ENCODE data around the gene PLEKHA5. TPM values are rescaled to one million over a fixed set of nuclear protein-coding genes. Genes with fewer than 3 reads are reported as not detected.

Gene PLEKHA5
- total RNA-seq, 1 donor from 2014 or later, result 19.5 TPM

GRCh38 chr12:19198272-19198671 is 68.7 kb downstream of the PLEKHA5 start:
- peak; percentile 51 for DNase-seq (ENCODE audit: low read depth)

- DNase-seq (ENCODE audit: low read depth), result peak; percentile 63
Measured at GRCh38 chr12:19199332-19199731, 69.8 kb downstream of the PLEKHA5 start.

DNA sequence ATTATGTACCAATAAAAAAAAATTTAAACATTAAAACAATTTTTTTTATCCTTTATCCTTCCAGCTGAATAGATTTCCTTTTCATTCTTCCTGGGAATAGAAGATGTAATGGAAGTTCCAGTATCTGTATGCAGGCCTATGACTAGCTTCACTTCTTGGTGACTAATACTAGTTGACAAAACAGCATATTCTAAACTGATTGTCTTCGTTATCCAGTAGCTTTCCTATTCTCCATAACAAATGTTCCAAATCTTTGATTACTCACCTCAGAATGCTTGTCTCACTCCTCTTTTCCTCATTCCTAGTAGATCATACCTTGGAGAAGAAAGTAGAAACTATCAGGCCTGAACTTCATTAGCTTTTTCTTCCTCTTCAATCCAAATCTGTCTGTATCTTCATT is 70.7 kb downstream of the PLEKHA5 start:
- no peak for DNase-seq (ENCODE audit: low read depth)

DNA sequence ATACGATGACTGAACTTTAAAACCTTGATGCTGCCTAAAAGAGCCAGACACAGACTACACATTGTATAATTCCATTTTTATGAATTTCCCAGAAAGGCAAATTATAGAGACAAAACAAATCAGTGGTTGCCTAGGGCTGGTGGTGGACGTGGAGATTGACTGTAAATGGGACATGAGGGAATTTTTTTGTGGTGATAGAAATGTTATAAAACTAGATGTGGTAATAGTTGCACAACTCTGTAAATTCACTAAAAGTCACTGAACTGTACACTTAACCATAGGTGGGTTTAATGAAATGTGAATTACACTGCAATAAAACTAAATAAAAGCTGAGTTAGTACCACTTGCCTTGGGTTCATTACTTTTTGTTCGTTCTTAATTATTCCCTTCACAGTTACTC is 72.1 kb downstream of the PLEKHA5 start:
- DNase-seq (ENCODE audit: low read depth), result no peak

DNA sequence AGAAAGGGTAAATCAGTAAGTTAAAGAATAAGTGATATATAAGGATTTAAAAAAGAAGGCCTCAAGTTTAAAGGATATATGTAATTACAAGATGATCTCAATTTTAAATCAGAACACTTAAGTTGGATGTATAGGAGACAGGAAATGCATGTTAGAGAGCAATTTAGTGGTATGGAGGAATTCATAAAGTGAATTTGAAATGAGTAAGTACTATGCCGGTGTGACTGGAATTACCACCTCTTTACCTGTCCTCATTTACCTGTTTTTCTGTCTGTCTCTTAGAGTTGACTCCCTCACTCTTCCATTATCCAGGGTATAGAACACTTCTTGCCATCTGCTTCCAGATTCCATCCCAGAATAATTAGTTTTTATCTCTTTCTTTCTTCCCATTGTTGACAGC is 73.5 kb downstream of the PLEKHA5 start:
- no peak for DNase-seq (ENCODE audit: low read depth)

- no peak for DNase-seq (ENCODE audit: low read depth)
Measured at GRCh38 chr12:19203539-19204506, 74.3 kb downstream of the PLEKHA5 start.

DNA sequence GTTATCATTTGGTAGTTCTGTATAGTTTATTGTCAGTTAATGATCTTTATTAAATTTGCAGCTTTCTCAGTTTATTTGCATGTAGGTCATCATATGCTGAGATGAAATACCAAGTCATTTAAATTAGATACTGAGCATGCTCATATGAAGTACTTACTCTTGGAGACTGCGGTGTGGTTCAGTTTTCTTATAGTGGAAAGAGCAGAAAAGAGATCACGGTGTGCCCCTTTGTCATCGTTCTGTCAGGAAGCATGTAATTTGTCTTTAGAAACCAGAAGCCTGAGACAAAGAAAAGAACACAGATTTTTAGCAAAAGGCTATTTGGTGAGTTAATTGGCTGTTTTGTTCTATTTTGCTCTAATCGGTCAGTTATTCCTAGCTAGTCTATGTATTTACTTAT is 75.6 kb downstream of the PLEKHA5 start:
- DNase-seq (ENCODE audit: low read depth), result no peak

GRCh38 chr12:19206493-19207077 is 77.1 kb downstream of the PLEKHA5 start:
- DNase-seq (ENCODE audit: low read depth), result no peak

DNA sequence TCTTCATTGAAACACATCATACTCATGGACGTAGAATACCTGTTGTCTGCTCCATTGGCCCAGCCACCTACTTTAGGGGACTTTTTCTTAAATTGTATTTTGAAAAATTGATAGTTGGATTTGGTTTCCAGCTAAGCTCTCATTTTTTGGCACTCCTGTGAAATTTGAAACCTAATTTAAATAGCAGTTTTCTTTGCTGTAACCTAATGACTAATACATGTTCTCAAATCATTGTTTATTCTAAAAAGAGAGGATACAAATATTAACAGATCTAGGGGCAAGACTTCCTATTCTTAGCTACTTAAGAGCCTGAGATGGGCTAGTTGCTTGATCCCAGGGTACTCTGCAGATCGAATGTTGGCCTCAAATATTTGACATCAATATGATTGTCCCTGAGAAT is 78.9 kb downstream of the PLEKHA5 start:
- no peak for DNase-seq (ENCODE audit: low read depth)

DNA sequence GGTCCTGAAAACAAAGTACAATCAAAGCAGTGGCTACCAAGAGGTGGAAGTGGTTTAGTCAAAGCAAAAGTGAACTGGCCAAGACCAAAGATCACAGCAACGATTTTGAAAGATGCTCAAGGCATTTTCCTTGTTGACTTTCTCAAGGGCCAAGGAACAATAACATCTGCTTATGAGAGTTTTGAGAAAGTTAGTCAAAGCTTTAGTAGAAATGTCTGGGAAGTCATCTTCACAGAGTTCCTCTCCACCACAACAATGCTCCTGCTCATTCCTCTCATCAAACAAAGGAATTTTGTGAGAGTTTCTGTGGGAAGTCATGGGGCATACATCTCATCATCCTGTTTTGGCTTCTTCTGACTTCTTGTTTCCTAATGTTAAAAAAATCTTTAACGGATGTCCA is 80.1 kb downstream of the PLEKHA5 start:
- DNase-seq (ENCODE audit: low read depth), result no peak

DNA sequence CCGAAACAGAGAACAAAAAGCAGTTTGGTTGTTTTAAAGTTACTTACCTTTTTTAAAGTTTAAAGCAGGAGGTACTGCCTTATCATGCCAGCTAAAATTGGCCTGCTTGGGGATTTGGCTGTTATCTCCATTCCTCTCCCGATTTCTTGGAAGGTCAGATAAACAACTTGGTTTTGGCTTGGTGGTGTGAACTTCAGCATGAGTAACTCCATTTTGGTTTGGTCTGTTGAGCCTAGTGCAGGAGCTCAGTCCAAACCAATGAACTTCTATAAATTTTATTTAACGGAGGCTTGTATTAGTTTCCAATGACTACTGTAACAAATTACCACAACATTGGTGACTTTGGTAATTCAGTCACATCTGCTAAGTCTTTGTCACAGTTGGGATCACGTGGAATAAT is 82.3 kb downstream of the PLEKHA5 start:
- DNase-seq (ENCODE audit: low read depth), result no peak

DNA sequence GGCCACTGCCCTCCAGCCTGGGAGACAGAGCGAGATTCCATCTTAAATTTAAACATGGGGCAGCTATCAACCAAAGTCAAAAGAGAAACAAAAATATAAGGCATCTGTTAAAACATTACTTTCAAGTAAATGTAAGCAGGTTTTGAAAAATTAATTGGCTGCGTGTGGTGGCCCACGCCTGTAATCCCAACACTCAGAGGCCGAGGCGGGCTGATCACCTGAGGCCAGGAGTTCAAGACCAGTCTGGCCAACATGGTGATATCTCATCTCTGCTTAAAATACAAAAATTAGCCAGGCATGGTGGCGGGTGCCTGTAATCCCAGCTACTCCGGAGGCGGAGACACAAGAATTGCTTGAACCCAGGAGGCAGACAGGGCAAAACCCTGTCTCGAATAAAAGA is 82.7 kb downstream of the PLEKHA5 start:
- DNase-seq (ENCODE audit: low read depth), result no peak

DNA sequence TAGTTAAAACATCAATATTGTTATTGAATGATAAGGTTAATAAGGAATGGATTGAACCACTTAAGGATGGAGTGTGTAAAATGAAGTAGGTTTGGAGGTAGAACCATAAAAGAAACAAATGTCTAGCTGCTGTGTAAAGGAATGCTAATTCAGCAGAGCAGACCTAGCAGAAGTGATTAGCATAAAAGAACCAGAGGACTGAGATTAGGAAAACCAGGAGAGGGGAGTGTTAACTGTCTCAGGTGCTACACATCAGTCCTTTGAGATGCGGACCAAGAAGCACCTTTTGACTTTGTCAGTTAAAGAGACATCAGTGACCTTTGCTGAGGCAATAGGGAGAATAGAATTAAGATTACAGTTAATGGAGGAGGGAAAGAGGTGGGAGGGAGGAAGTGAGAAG is 84.5 kb downstream of the PLEKHA5 start:
- no peak for DNase-seq (ENCODE audit: low read depth)

DNA sequence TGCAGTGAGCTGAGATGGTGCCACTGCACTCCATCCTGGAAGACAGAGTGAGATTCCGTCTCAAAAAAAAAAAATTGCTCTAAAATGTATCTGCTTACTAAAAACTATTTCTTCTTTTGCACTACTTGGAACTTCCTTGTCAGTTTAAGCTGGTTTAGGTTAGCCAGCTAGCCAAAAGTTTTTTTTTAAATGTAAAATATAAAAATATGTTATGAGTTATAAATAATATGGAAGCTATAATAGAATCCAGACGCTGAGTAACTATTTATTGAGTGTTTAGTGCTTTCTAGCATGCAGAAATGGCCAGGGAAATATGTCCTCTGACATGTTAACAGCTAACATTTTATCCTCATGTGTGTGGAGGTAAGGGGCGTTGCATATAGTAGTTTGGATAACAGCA is 85.6 kb downstream of the PLEKHA5 start:
- no peak for DNase-seq (ENCODE audit: low read depth)

DNA sequence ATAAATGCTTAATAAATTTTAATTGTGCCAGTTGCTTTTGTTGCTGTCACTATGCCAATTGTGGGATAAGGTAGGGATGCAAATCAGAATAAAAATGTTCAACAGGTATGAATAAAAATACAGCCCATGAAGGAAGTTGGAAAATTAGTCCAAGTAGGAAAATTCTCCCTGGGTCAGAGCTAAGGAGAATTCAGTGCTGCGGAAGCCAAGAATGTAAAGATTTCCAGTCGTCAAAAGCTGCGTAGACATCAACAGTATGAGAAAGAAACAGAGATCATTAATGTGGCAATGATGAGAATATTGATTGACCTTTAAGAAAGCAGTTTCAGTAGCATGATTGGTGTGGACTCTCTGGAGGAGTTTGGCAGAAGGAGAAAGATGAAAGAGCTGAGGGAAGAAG is 87.9 kb downstream of the PLEKHA5 start:
- no peak for DNase-seq (ENCODE audit: low read depth)

GRCh38 chr12:19220205-19220604 is 90.7 kb downstream of the PLEKHA5 start:
- DNase-seq (ENCODE audit: low read depth), result no peak

DNA sequence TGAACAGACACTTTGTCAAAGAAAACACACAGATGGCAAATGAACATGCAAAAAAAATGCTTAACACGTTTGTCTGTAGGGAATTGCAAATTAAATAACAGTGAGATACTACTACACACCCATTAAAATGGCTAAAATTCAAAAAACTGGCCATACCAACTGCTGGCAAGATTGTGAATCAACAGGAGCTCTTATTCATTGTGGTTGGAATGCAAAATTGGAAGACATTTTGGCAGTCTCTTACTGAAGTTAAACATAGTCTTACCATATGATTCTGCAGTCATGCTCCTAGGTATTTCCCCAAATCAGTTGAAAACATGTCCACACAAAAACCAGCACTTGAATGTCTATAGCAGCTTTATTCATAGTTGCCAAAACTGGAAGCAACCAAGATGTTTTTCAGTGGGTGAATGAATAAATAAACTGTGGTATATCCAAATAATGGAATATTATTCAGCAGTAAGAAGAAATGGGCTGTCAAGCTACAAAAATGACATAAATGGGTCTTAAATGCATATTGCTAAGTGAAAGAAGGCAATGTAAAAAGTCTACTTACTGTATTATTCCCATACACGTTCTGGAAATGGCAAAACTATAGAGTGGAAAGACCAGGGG is 91.4 kb downstream of the PLEKHA5 start:
- DNase-seq (ENCODE audit: low read depth), result no peak

DNA sequence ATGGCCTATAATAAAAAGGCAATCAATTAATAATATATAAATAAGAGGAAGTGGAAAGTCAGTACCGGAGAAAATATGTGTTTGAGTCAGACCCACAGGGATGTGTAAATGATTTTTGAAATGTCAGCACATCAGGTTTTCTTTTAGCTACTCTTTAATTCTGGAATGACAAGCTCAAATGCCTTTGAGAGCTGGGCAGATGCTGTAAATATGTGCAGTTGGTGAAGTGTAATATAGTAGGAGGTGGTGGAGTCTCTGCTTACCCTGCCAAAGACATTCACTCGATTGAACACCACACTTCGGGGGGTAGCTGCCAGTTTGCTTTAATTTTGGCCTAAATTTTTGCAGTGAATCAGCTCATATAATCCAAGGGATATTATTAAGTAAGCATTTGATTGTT is 93.0 kb downstream of the PLEKHA5 start:
- no peak for DNase-seq (ENCODE audit: low read depth)

GRCh38 chr12:19223018-19223417 is 93.5 kb downstream of the PLEKHA5 start:
- DNase-seq (ENCODE audit: low read depth), result no peak

DNA sequence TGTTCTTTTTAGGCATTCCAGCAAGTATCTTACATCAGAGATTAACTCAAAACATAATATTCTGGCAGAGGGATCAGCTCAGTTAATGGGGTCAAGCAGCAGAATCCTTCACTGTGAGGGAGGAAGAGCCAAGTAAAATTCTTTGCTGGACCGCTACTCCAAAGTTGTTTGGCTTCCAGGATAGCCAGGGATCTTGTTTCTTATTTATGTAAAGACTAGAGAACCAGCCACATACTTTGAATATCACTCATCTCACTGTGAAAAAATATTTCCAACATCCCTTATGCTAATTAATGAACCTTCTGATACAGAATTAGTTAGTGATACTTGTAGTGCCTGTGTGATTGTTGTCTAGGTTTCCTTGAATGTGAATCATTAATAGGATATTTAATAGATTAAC is 94.2 kb downstream of the PLEKHA5 start:
- DNase-seq (ENCODE audit: low read depth), result no peak

DNA sequence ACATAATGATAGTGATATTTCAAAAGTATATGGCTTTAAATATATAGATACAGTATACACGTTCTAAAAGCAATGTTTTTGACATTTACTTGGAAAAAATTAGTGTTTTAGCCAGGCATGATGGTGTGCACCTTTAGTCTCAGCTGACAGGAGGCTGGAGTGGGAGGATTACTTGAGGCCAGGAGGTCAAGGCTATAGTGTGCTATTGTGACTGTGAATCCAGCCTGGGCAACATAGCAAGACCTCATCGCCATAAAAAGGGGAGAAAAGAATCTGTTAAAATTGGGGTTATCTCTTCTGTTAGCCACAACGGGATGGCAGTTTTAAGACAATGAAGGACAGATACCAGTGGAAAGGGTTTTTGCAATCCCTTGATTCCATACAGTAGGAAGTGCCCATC is 95.2 kb downstream of the PLEKHA5 start:
- DNase-seq (ENCODE audit: low read depth), result no peak

- DNase-seq (ENCODE audit: low read depth), result peak; percentile 37
Measured at GRCh38 chr12:19227190-19227879, 97.8 kb downstream of the PLEKHA5 start.

All from myocyte (in vitro differentiated cells).